Calu3 (cell line): ENCODE results near the gene MAGED1. TPM values are rescaled to one million over a fixed set of nuclear protein-coding genes. Genes with fewer than 3 reads are reported as not detected.

Experiments
- Bru-seq: library from RNA; stranded (reverse); fragments of 400-500 nt; gene quantifications from one replicate; lab custom pipeline; 2021; lab: Mats Ljungman, UMichigan
- BruChase-seq, 2 experiments: library from RNA; stranded (reverse); fragments of 400-500 nt; gene quantifications; one replicate each; lab custom pipeline; 2021; lab: Mats Ljungman, UMichigan
- BruUV-seq: library from RNA; stranded (reverse); fragments of 400-500 nt; replicated peaks from 2 replicates; lab custom pipeline; 2021; lab: Mats Ljungman, UMichigan
- CTCF ChIA-PET: fragments of 300-600 bp; sonication (Branson Sonifier 250); formaldehyde crosslinking; loops from one replicate; lab custom pipeline; 2022; ENCODE audit warnings: antibody characterized with exemption; lab: Charles Lee
- DNase-seq: peaks from one replicate; pipeline ENCODE4 v3.0.0; 2022
- H3K27ac Mint-ChIP-seq: one replicate; pipeline ENCODE4 v1.8.0; 2022; ENCODE audit warnings: mixed read lengths; ENCODE audit not compliant: unreplicated experiment
- H3K27me3 Mint-ChIP-seq: one replicate; pipeline ENCODE4 v1.8.0; 2022; ENCODE audit warnings: mixed read lengths; ENCODE audit not compliant: unreplicated experiment
- H3K36me3 Mint-ChIP-seq: one replicate; pipeline ENCODE4 v1.8.0; 2022; ENCODE audit warnings: mild to moderate bottlenecking, moderate library complexity, mixed read lengths; ENCODE audit not compliant: insufficient read depth, unreplicated experiment
- H3K4me1 Mint-ChIP-seq: one replicate; pipeline ENCODE4 v1.8.0; 2022; ENCODE audit warnings: mild to moderate bottlenecking, low read depth, mixed read lengths; ENCODE audit not compliant: unreplicated experiment
- H3K4me3 Mint-ChIP-seq: one replicate; pipeline ENCODE4 v1.8.0; 2022; ENCODE audit warnings: mild to moderate bottlenecking, low read depth, moderate library complexity, mixed read lengths; ENCODE audit not compliant: unreplicated experiment
- H3K9me3 Mint-ChIP-seq: one replicate; pipeline ENCODE4 v1.8.0; 2022; ENCODE audit warnings: low read depth, mixed read lengths; ENCODE audit not compliant: unreplicated experiment
- CTCF ChIP-seq: fragments of 200-600 bp; IDR thresholded peaks from one replicate; pipeline ENCODE4 v1.8.0; 2022; ENCODE audit warnings: antibody characterized with exemption; ENCODE audit not compliant: unreplicated experiment
- intact Hi-C: fragments of 100-400 bp; cut with micrococcal nuclease; formaldehyde crosslinking; loops from one replicate; pipeline ENCODE4 v1.10.0; 2022; ENCODE audit not compliant: unreplicated experiment
- long read RNA-seq: library from polyadenylated mRNA; stranded (forward); transcript quantifications from one replicate; pipeline ENCODE4 v2.0.0, GENCODE V29; 2022
- total RNA-seq: library from RNA; stranded (reverse); gene quantifications from 2 replicates; pipeline ENCODE4 v1.2.3, GENCODE V29; 2022

The MAGED1 gene
- total RNA-seq (107 and 109 TPM in 2 replicates), Bru-seq, nascent RNA (percentile 87 among the genes with signal in this experiment), BruChase-seq, experiment 1, labeled RNA remaining after a 6-hour chase (percentile 87 among the genes with signal in this experiment), BruChase-seq, experiment 2, labeled RNA remaining after a 2-hour chase (percentile 86 among the genes with signal in this experiment)
- long read RNA-seq, transcript MAGED1-204 (13 exons, 2,701 nt) = minor isoform, 36 of 160 reads
- long read RNA-seq, transcript MAGED1-201 (13 exons, 2,747 nt) = major isoform, 59 of 160 reads
- long read RNA-seq, partial matches to known transcripts = 43 of 160 reads
- long read RNA-seq, other reads (novel, unspliced or antisense) = 22 of 160 reads

GRCh38 chrX:51892921-51893745 lies at the start of gene MAGED1:
TSS of gene MAGED1 (plus strand) at chrX:51893623. CDS start at chrX:51894305, 682 bp downstream.
- Mint-ChIP-seq H3K36me3 (peaks cover 43% of the 10 kb centered on the region), H3K27ac (peak within 1 kb of the TSS; percentile 96), H3K4me1 (no peaks in the 10 kb centered on the region), H3K9me3 (no peaks in the 10 kb centered on the region), H3K27me3 (no peaks in the 10 kb centered on the region), H3K4me3 (peak within 1 kb of the TSS; percentile 96)
- intact Hi-C loops = no loop called here
- DNase-seq = peak; percentile 93
- no peak for TF ChIP-seq CTCF
- CTCF ChIA-PET = interaction anchor here (0.6 to 1.1 kb wide), 2 partner anchors 252 to 1363 kb away, joined by 3 to 5 read pairs; no protein-coding TSS in a partner anchor
- BruUV-seq = no TSS peak

- Mint-ChIP-seq H3K27ac (no peak overlapping the region), H3K27me3 (no peaks in the 10 kb centered on the region), H3K4me3 (no peak overlapping the region), H3K4me1 (no peaks in the 10 kb centered on the region), H3K36me3 (peaks cover 13% of the 10 kb centered on the region), H3K9me3 (peaks cover 11% of the 10 kb centered on the region)
- TF ChIP-seq CTCF = no peak
- no peak for DNase-seq
- intact Hi-C loops = loop anchor here (10.0 kb wide), 1 partner anchor 623 kb away; no protein-coding TSS in a partner anchor
- CTCF ChIA-PET = no interaction called here
- BruUV-seq = no TSS peak
Measured at GRCh38 chrX:51847463-51847862, 46.0 kb upstream of the MAGED1 start.

GRCh38 chrX:51851507-51852085 lies 41.8 kb upstream of the MAGED1 start:
- peaks cover 12% of the 10 kb centered on the region for H3K36me3 Mint-ChIP-seq
- intact Hi-C loops = no loop called here
- no peaks in the 10 kb centered on the region for H3K27me3 Mint-ChIP-seq
- no peak overlapping the region for H3K4me3 Mint-ChIP-seq
- DNase-seq = no peak
- H3K9me3 Mint-ChIP-seq = peaks cover 11% of the 10 kb centered on the region
- no peaks in the 10 kb centered on the region for H3K4me1 Mint-ChIP-seq
- BruUV-seq = no TSS peak
- no peak for TF ChIP-seq CTCF
- CTCF ChIA-PET = no interaction called here
- no peak overlapping the region for H3K27ac Mint-ChIP-seq

GRCh38 chrX:51852096-51852495 lies 41.3 kb upstream of the MAGED1 start:
- Mint-ChIP-seq H3K4me1 (no peaks in the 10 kb centered on the region), H3K4me3 (no peak overlapping the region), H3K36me3 (peaks cover 12% of the 10 kb centered on the region), H3K9me3 (peaks cover 11% of the 10 kb centered on the region), H3K27me3 (no peaks in the 10 kb centered on the region), H3K27ac (no peak overlapping the region)
- DNase-seq = no peak
- no TSS peak for BruUV-seq
- CTCF ChIA-PET = no interaction called here
- intact Hi-C loops = no loop called here
- TF ChIP-seq CTCF = no peak
